SK-N-SH treated with all-trans-retinoic acid at 6 μM for 48 hours (cell line): ENCODE results near the gene AKT1.
"Not testable (repeated sequence)": the region's sequence is repeated elsewhere in the genome, so short reads cannot be mapped to it uniquely, and the experiment has no call there.

Source experiments
- ATAC-seq: fragments of 200-7000 bp; cut with Tn5 transposase; 3 replicates; pipeline ENCODE4 v1.9.1; 2020; ENCODE audit warnings: mild to moderate bottlenecking, moderate library complexity
- BACH2 ChIP-seq: fragments of 250-450 bp; sonication (Bioruptor Pico); IDR thresholded peaks from 2 replicates; pipeline ENCODE4 v1.9.0; 2021; ENCODE audit warnings: mild to moderate bottlenecking, borderline replicate concordance
- CREB5 ChIP-seq: fragments of 250-450 bp; sonication (Bioruptor Pico); IDR thresholded peaks from 2 replicates; pipeline ENCODE4 v1.5.1; 2020; ENCODE audit warnings: low read depth, mild to moderate bottlenecking, moderate library complexity
- CSDC2 ChIP-seq: fragments of 250-450 bp; sonication (Bioruptor Pico); IDR thresholded peaks from 2 replicates; pipeline ENCODE4 v1.5.0; 2020; ENCODE audit warnings: mild to moderate bottlenecking, moderate library complexity
- CSRNP3 ChIP-seq: fragments of 250-450 bp; sonication (Bioruptor Pico); IDR thresholded peaks from 2 replicates; pipeline ENCODE4 v1.5.1; 2021; ENCODE audit warnings: mild to moderate bottlenecking, moderate library complexity
- ESRRG ChIP-seq: fragments of 250-450 bp; sonication (Bioruptor Pico); IDR thresholded peaks from 2 replicates; pipeline ENCODE4 v1.6.1; 2021; ENCODE audit warnings: mild to moderate bottlenecking
- GLIS3 ChIP-seq: fragments of 250-450 bp; sonication (Bioruptor Pico); IDR thresholded peaks from 2 replicates; pipeline ENCODE4 v1.5.0; 2020; ENCODE audit warnings: mild to moderate bottlenecking, moderate library complexity
- ISL1 ChIP-seq: fragments of 250-450 bp; sonication (Bioruptor Pico); IDR thresholded peaks from 2 replicates; pipeline ENCODE4 v2.1.2; 2022; ENCODE audit warnings: mild to moderate bottlenecking, moderate library complexity
- OSR1 ChIP-seq: fragments of 250-450 bp; sonication (Bioruptor Pico); IDR thresholded peaks from 2 replicates; pipeline ENCODE4 v1.8.0; 2022; ENCODE audit warnings: moderate library complexity, mild to moderate bottlenecking, inconsistent platforms
- PATZ1 ChIP-seq: fragments of 250-450 bp; sonication (Bioruptor Pico); IDR thresholded peaks from 2 replicates; pipeline ENCODE4 v1.8.0; 2020; ENCODE audit warnings: mild to moderate bottlenecking, moderate library complexity, borderline replicate concordance
- POU6F1 ChIP-seq: fragments of 250-450 bp; sonication (Bioruptor Pico); IDR thresholded peaks from 2 replicates; pipeline ENCODE4 v1.8.0; 2021; ENCODE audit warnings: low read depth, mild to moderate bottlenecking, moderate library complexity, borderline replicate concordance
- PPARA ChIP-seq: fragments of 250-450 bp; sonication (Bioruptor Pico); IDR thresholded peaks from 2 replicates; pipeline ENCODE4 v1.5.0; 2020; ENCODE audit warnings: mild to moderate bottlenecking, borderline replicate concordance
- RARB ChIP-seq: fragments of 250-450 bp; sonication (Bioruptor Pico); IDR thresholded peaks from 2 replicates; pipeline ENCODE4 v1.8.0; 2021; ENCODE audit warnings: mild to moderate bottlenecking, moderate library complexity
- SNAI2 ChIP-seq: fragments of 250-450 bp; sonication (Bioruptor Pico); IDR thresholded peaks from 2 replicates; pipeline ENCODE4 v1.5.0; 2020; ENCODE audit warnings: mild to moderate bottlenecking, moderate library complexity
- TCF4 ChIP-seq: fragments of 250-450 bp; sonication (Bioruptor Pico); IDR thresholded peaks from 2 replicates; pipeline ENCODE4 v1.8.0; 2021; ENCODE audit warnings: mild to moderate bottlenecking, moderate library complexity, borderline replicate concordance
- TOX ChIP-seq: fragments of 250-450 bp; sonication (Bioruptor Pico); IDR thresholded peaks from 2 replicates; pipeline ENCODE4 v1.8.0; 2021; ENCODE audit warnings: mild to moderate bottlenecking, moderate library complexity, borderline replicate concordance
- ZC3H10 ChIP-seq: fragments of 250-450 bp; sonication (Bioruptor Pico); IDR thresholded peaks from 2 replicates; pipeline ENCODE4 v1.5.1; 2021; ENCODE audit warnings: mild to moderate bottlenecking, moderate library complexity
- ZFP3 ChIP-seq: fragments of 250-450 bp; sonication (Bioruptor Pico); IDR thresholded peaks from 2 replicates; pipeline ENCODE4 v1.5.0; 2020; ENCODE audit warnings: mild to moderate bottlenecking, moderate library complexity
- ZFP30 ChIP-seq: fragments of 450-650 bp; formaldehyde crosslinking; IDR thresholded peaks from 2 replicates; pipeline ENCODE4 v1.5.0; 2022; ENCODE audit warnings: mild to moderate bottlenecking, moderate library complexity
- ZNF565 ChIP-seq: fragments of 450-650 bp; formaldehyde crosslinking; conservative IDR thresholded peaks from 2 replicates; pipeline ENCODE4 v1.5.0; 2020; ENCODE audit warnings: low read depth, mild to moderate bottlenecking, moderate library complexity
- ZNF70 ChIP-seq: fragments of 450-650 bp; formaldehyde crosslinking; IDR thresholded peaks from 2 replicates; pipeline ENCODE4 v1.5.0; 2020; ENCODE audit warnings: mild to moderate bottlenecking, moderate library complexity
- ZNF8 ChIP-seq: fragments of 450-650 bp; formaldehyde crosslinking; IDR thresholded peaks from 2 replicates; pipeline ENCODE4 v1.5.0; 2020; ENCODE audit warnings: mild to moderate bottlenecking, moderate library complexity
- TF ChIP-seq, protein P1 (sequence below): fragments of 250-450 bp; sonication (Bioruptor Pico); IDR thresholded peaks from 2 replicates; pipeline ENCODE4 v1.5.0; 2020; ENCODE audit warnings: mild to moderate bottlenecking, moderate library complexity

AKT1 gene

DNA sequence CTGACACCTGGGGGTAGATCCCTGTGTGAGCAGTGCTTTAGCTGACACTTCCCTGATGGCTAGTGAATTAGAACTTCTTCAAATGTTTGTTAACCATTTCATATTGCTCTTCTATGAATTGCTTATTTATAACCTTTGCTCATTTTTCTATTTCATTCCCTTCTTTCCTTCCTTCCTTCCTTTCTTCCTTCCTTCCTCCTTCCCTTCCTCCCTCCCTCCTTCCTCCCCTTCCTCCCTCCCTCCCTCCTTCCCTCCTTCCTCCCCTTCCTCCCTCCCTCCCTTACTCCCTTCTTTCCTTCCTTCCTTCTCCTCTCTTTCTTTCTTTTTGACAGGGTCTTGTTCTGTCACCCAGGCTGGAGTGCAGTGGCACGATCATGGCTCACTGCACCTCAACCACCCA lies 46.2 kb upstream of the AKT1 start:
- TF ChIP-seq ZNF70 (CRISPR knock-in tag): no peak
- TF ChIP-seq, protein P1, sequence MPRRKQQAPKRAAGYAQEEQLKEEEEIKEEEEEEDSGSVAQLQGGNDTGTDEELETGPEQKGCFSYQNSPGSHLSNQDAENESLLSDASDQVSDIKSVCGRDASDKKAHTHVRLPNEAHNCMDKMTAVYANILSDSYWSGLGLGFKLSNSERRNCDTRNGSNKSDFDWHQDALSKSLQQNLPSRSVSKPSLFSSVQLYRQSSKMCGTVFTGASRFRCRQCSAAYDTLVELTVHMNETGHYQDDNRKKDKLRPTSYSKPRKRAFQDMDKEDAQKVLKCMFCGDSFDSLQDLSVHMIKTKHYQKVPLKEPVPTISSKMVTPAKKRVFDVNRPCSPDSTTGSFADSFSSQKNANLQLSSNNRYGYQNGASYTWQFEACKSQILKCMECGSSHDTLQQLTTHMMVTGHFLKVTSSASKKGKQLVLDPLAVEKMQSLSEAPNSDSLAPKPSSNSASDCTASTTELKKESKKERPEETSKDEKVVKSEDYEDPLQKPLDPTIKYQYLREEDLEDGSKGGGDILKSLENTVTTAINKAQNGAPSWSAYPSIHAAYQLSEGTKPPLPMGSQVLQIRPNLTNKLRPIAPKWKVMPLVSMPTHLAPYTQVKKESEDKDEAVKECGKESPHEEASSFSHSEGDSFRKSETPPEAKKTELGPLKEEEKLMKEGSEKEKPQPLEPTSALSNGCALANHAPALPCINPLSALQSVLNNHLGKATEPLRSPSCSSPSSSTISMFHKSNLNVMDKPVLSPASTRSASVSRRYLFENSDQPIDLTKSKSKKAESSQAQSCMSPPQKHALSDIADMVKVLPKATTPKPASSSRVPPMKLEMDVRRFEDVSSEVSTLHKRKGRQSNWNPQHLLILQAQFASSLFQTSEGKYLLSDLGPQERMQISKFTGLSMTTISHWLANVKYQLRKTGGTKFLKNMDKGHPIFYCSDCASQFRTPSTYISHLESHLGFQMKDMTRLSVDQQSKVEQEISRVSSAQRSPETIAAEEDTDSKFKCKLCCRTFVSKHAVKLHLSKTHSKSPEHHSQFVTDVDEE: no peak
- no peak for TF ChIP-seq TOX
- no peak for TF ChIP-seq ESRRG (CRISPR knock-in tag)
- no peak for TF ChIP-seq ZNF565
- no peak for TF ChIP-seq ZC3H10 (CRISPR knock-in tag)
- no peak for TF ChIP-seq ZFP30
- no peak for TF ChIP-seq BACH2 (CRISPR knock-in tag)
- no peak for TF ChIP-seq PATZ1 (CRISPR knock-in tag)
- TF ChIP-seq POU6F1: no peak
- TF ChIP-seq CSRNP3 (CRISPR knock-in tag): no peak
- TF ChIP-seq CSDC2 (CRISPR knock-in tag): no peak
- TF ChIP-seq RARB: no peak
- no peak for TF ChIP-seq ISL1 (CRISPR knock-in tag)
- TF ChIP-seq GLIS3 (CRISPR knock-in tag): no peak
- no peak for TF ChIP-seq PPARA
- no peak for TF ChIP-seq ZFP3
- TF ChIP-seq TCF4 (CRISPR knock-in tag): no peak
- no peak for TF ChIP-seq ZNF8
- ATAC-seq: no peak

GRCh38 chr14:104836171-104836935 lies 40.8 kb upstream of the AKT1 start:
- not testable (repeated sequence) for ATAC-seq

DNA sequence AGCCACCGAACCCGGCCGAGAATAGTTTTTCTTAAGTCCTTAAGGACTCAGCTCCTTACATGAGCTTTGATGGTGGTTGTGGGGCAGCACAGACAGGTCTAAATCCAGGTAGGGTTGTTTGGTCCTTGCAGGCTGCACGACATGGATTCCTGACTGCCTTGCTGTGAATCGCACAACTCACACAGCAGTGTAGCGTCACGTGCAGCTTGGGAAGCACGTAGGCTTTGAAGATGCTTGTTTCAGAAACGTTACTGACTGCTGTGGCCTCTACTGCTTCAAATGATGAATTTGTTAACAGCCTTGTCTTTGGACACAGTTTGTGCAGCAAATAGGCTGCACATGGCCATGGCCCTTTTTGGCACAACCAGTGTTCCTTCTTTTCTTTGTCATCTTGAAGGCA lies 35.2 kb upstream of the AKT1 start:
- no peak for TF ChIP-seq TCF4 (CRISPR knock-in tag)
- TF ChIP-seq PPARA: no peak
- TF ChIP-seq ESRRG (CRISPR knock-in tag): no peak
- no peak for TF ChIP-seq ZNF565
- no peak for TF ChIP-seq CSDC2 (CRISPR knock-in tag)
- TF ChIP-seq CSRNP3 (CRISPR knock-in tag): no peak
- TF ChIP-seq ZC3H10 (CRISPR knock-in tag): no peak
- no peak for TF ChIP-seq ZFP30
- TF ChIP-seq ZFP3: no peak
- no peak for TF ChIP-seq TOX
- TF ChIP-seq OSR1 (CRISPR knock-in tag): no peak
- TF ChIP-seq PATZ1 (CRISPR knock-in tag): no peak
- no peak for TF ChIP-seq ZNF8
- no peak for TF ChIP-seq CREB5 (CRISPR knock-in tag)
- TF ChIP-seq RARB: no peak
- TF ChIP-seq BACH2 (CRISPR knock-in tag): no peak
- no peak for TF ChIP-seq GLIS3 (CRISPR knock-in tag)
- no peak for TF ChIP-seq POU6F1
- no peak for TF ChIP-seq SNAI2 (CRISPR knock-in tag)

More for the DNA sequence above, 35.2 kb upstream of the AKT1 start:
- no peak for ATAC-seq
